ENCODE data around the gene MRNIP.

MRNIP gene

DNA sequence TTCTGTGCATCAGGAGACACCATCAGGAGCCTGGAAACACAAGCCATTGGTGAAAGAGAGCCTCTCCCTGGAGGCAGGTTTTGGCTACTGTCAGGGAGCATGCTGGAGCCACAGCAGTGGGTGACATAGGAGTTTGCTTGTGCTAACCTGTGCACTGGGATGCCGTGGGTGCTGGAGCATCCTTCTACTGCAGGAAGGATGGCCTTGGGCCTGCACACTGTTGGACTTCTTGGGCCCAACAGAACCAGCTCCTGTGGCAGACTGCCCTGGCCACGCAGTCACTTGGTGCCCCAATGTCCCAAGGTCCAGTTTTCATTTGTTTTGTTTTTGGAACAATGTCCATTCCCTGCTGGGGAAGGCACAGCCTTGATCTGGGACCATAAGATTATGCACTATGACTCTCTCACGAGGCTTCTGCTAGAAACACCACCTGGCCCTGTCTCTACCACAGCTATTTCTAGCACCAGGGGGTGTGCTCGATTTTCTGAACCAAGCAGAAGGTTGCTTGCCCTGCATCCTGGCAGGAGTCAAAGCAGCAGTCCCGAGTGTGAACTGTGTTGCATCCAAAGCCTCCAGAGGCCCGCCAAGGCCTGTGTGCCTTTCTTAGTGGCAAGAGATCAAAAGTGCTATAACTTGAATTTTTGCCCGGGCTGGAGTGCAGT, 70.3 kb downstream of the MRNIP start:
- DNase-seq: no peak

Data from NCI-H1930 (cell line).